ENCODE data around the gene RRP36.

RRP36 gene

DNA sequence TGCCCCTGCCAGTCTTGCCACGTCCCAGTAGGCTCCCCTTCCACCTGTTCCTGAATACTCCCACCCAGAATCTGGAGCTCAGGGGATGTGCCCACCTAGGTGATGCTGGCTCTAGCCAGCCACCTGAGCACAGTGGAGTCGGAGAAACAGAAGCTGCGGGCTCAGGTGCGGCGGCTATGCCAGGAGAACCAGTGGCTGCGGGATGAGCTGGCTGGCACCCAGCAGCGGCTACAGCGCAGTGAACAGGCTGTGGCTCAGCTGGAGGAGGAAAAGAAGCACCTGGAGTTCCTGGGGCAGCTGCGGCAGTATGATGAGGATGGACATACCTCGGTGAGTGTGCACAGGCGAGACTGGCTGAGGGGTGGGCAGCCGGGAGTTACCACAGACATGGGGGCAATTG is 41.4 kb downstream of the RRP36 start:
- no peak for DNase-seq (ENCODE audit: low read depth in 2 of 2)

DNA sequence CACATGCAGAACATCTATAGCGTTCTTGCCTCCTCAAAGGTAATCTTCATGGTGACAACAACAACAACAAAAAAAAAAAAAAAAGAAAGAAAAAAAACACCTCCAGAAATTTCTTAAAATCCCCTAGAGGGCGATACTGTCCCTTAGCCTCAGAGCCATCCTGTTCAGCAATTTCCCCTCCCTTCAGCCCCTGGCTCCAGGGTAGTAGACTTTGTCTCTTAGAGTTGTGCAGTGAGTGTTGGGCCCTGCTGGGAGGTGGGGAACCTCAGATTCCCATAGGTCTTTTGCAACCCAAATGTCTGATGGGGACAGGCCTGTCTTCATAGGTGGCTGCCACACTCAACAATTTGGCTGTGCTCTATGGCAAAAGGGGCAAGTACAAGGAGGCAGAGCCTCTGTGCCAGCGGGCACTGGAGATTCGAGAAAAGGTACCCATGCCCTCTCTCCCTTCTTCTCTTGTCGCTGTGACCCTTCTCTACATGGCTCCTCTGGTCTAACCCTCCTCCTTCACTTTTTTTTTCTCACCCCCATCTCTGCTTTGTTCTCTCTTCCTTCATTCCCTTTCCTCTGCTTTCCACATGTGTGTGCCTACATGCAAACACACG is 48.7 kb downstream of the RRP36 start:
- DNase-seq (ENCODE audit: low read depth in 2 of 2), result no peak

DNA sequence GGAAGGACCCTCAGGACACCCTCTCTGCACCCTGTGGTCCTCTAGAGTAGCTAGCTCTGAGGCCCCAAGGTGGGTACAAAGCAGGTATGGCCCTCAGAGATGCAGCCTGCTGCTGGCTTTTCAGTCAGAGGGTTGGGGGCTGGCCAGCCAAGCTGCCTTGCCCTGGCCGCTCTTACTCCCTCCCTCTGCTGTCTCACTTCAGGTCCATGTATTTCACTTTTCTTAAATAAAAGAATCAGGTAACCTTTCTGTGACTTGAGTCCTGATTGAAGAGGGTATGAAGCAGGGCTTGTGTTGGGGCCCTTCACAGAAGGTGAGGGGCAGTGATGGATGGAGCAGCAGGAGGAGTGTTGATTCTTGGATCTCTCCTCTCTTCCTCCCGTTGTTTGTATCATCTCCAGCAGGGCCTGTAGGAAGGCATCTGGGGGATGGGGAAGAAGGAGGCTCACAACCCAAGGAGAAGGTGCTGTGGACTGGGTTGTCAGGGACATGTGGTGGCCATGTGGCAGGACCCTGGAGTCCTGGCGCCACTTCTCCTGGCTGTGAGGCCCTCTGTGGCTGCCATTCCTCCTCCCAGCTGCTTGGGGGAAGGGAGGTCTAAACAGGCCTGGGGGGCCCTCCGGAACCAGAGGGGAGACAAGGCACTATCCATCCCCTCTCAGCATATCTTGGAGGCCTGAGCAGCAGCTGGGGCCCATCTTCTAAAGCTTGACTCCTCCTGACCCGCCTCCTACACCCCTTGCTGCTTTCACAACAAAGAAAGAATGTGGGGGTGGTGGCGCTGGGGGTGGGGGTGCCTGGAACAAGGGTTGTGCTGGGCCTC is 53.6 kb downstream of the RRP36 start:
- DNase-seq (ENCODE audit: low read depth in 2 of 2), result no peak

DNA sequence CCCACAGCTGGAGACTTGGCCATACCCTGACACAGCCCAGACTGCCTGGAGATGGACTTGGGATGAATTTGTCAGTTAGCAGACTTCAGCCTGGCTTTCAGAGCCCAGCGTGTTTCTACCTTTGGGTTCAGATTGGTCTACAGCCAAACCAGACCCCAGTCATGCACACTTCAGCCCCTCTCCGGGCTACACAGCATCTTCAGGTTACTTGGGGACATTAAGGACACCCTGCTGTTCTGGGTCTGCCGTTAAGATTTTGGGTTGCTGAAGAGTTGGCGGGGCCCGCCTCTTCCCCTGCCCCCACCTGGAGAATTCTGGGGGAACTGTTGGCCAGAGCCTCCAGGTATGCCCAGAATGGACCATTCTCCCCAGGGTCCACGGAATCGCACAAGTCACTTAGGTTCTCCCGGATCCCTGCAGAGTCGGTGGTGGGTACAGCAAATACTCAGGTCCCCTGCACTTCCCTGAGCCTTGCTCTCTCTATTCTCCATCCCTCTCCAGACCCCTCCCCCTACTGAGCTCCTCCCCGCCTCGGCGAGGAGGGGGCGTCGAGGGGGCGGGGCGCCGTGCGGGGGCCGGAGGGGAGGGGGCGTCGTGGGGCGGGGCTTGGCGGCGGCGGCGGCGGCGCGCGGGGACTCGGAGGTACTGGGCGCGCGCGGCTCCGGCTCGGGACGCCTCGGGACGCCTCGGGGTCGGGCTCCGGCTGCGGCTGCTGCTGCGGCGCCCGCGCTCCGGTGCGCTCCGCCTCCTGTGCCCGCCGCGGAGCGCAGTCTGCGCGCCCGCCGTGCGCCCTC is 54.4 kb downstream of the RRP36 start, which contains the start of gene PTK7:
PTK7 (plus strand) TSS at position 645 of the 794 bp plus-strand sequence. CDS start 175 bp downstream, outside the sequence.
- DNase-seq (ENCODE audit: low read depth in 2 of 2), result no peak

DNA sequence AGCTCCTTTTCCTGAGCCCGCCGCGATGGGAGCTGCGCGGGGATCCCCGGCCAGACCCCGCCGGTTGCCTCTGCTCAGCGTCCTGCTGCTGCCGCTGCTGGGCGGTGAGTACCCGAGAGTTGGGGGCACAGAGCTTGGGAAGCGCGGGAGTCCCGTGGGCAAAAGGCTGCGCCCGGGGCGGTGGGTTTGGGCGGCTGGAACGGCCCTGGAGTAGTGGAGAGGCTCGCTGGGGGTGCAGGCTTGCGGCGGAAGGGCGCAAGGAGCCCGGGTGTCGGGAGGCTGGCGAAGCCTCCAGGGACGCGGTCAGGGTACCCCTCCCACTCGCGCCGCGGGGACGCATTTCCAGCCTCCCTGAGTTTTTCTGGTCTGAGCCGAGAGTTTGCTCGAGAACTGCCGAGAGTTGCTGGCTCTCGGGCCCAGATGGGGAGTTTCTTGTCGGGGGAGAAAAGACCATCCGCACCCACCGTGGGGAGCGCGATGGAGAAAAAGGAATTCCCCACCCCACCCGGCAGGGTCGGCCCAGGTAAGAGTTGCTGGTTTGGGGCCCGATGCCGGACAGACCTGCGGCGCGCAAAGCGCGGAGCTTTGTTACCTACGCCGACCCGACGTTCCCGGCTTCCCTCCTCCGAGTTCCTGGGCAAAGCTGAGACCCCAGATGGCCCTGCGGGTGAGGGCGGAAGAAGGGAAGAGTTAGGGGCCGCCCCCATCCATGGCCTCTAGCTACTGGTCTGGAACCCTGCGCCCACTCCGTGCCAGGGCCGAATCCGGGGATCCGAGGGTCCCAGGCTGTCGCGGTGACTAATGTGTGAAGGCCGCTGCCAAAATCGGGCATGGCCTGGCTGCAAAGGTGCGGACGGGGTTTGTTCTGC is 55.3 kb downstream of the RRP36 start:
- no peak for DNase-seq (ENCODE audit: low read depth in 2 of 2)

DNA sequence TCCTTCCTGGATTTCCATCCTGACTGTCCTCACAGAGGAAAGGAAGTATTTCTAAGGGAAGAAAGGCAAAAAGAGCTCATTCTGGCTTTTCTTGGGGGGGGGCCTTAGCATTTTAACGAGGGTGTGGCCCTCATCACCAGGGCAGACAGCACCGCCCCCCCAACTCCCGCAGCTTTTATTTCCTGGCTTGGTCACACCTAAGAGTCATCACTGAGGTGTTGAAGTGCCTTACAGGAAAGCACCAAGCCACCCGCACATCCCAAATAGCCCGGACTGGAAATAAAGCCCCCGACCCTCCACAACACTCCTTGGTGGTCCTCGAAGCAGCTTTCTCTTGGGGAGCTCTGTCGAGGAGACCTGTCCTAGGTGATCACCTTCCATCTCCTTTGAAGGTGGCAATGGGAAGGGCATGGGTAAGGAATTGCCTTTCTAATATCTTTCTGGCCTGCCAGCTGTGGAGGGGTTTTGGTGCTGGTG is 55.9 kb downstream of the RRP36 start:
- DNase-seq (ENCODE audit: low read depth in 2 of 2), result no peak

DNA sequence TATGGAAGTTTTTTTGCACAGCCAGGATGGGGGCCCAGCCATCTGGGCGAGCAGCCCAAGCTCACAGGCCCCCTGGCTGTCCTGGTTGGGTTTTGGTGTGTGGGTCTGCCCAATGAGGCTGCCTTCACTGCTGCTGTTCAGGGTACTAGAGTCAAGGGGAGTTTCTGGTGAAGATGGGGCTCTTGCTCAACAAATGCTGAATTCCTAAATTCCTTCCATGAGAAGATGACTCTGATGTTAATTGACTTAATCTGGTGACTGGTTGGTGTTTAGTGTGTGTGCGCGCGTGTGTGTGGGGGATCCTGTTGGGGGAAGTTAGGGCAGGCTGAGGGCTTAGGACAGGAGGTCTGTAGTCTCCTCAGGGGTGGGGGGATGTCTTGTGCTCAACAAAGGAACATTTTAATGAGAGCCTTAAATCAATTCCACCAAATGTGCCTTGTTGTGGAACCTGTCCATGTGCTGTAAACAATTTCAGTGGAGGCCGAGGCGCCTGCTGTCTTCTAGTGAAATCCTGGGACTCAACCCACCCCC is 56.6 kb downstream of the RRP36 start:
- DNase-seq (ENCODE audit: low read depth in 2 of 2), result no peak

DNA sequence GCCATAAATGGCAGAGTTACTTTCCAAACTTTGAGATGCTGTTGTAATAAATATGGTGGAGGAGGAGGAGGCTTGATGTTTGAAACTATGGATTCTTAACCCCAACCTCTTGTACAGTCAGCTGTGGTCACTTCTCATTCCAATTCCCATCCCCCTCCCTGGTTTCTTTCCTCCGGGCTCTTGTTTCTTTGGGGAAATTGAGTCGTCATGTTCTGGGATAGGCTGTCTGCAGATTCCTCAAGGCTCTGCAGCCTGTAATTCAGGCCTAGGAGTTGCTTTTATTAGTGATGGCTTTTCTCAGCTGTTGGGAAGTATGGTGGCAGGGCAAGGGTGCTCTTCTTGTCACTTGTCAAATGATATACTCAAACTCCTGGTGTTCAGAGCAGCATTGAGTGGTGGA is 57.3 kb downstream of the RRP36 start:
- DNase-seq (ENCODE audit: low read depth in 2 of 2), result no peak
